ENCODE results near the gene OVOL2. TPM values are rescaled to one million over a fixed set of nuclear protein-coding genes. Genes with fewer than 3 reads are reported as not detected.

Gene OVOL2
- total and polyA plus RNA-seq, 2 experiments from 2014 or later, result 11.2 to 11.5 TPM

- no peaks in the 10 kb centered on the region for H3K9me2 ChIP-seq (ENCODE audit: insufficient read depth)
- Mint-ChIP-seq H3K4me3 (no peak overlapping the region), H3K27ac (no peak overlapping the region), H3K4me1 (peaks cover 6% of the 10 kb centered on the region), H3K9me3 (no peaks in the 10 kb centered on the region), H3K27me3 (ENCODE audit: insufficient read depth, low read depth, poor library complexity) (peaks cover 7% of the 10 kb centered on the region), H3K36me3 (ENCODE audit: low read depth) (peaks cover 30% of the 10 kb centered on the region)
- no peak overlapping the region for H2AFZ ChIP-seq
- no peaks in the 10 kb centered on the region for H3K79me2 ChIP-seq (replicated peaks; ENCODE audit: insufficient read depth)
- H3K27me3 ChIP-seq (ENCODE audit: insufficient read depth), result no peaks in the 10 kb centered on the region
- H3K4me2 ChIP-seq, result no peak overlapping the region
- H4K20me1 ChIP-seq (replicated peaks; ENCODE audit: insufficient read depth), result no peaks in the 10 kb centered on the region; the same call in 1 of the 2 replicates
- H3K36me3 ChIP-seq (ENCODE audit: insufficient read depth), result no peaks in the 10 kb centered on the region
- no peaks in the 10 kb centered on the region for H3F3A ChIP-seq (replicated peaks; ENCODE audit: low read depth)
- H3K27ac ChIP-seq (ENCODE audit: low read depth), result no peak overlapping the region
- TF ChIP-seq ZNF114 (CRISPR knock-in tag; IDR thresholded peaks at IDR 0.05) (no peak), CREB1 (CRISPR knock-in tag; IDR thresholded peaks at IDR 0.05; ENCODE audit: low read depth) (no peak), ETS1 (IDR thresholded peaks at IDR 0.05) (no peak), POLR2AphosphoS5 (IDR thresholded peaks at IDR 0.05; ENCODE audit: low read depth) (no peak)
- TF ChIP-seq, protein P1, sequence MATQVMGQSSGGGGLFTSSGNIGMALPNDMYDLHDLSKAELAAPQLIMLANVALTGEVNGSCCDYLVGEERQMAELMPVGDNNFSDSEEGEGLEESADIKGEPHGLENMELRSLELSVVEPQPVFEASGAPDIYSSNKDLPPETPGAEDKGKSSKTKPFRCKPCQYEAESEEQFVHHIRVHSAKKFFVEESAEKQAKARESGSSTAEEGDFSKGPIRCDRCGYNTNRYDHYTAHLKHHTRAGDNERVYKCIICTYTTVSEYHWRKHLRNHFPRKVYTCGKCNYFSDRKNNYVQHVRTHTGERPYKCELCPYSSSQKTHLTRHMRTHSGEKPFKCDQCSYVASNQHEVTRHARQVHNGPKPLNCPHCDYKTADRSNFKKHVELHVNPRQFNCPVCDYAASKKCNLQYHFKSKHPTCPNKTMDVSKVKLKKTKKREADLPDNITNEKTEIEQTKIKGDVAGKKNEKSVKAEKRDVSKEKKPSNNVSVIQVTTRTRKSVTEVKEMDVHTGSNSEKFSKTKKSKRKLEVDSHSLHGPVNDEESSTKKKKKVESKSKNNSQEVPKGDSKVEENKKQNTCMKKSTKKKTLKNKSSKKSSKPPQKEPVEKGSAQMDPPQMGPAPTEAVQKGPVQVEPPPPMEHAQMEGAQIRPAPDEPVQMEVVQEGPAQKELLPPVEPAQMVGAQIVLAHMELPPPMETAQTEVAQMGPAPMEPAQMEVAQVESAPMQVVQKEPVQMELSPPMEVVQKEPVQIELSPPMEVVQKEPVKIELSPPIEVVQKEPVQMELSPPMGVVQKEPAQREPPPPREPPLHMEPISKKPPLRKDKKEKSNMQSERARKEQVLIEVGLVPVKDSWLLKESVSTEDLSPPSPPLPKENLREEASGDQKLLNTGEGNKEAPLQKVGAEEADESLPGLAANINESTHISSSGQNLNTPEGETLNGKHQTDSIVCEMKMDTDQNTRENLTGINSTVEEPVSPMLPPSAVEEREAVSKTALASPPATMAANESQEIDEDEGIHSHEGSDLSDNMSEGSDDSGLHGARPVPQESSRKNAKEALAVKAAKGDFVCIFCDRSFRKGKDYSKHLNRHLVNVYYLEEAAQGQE (IDR thresholded peaks at IDR 0.05; ENCODE audit: unreplicated experiment), result no peak
- no peaks in the 10 kb centered on the region for H3K4me1 ChIP-seq (ENCODE audit: insufficient read depth)
- no peak for DNase-seq (ENCODE audit: low spot score)
- H3K4me3 ChIP-seq, result no peak overlapping the region
- no peak for ATAC-seq
Observed at GRCh38 chr20:18039063-18039462, 18.7 kb downstream of the OVOL2 start.

- no peak for ATAC-seq
- Histone ChIP-seq H3K4me2 (no peak overlapping the region), H3K9me2 (ENCODE audit: insufficient read depth) (no peaks in the 10 kb centered on the region), H4K20me1 (replicated peaks; ENCODE audit: insufficient read depth) (no peaks in the 10 kb centered on the region; the same call in 1 of the 2 replicates), H3K79me2 (replicated peaks; ENCODE audit: insufficient read depth) (no peaks in the 10 kb centered on the region), H3F3A (replicated peaks; ENCODE audit: low read depth) (0 out of 2 replicates have a peak, but pooled peaks cover 2% of the 10 kb centered on the region), H3K4me1 (ENCODE audit: insufficient read depth) (peaks cover 6% of the 10 kb centered on the region; the same call in 1 of the 2 replicates), H3K4me3 (no peak overlapping the region), H3K27me3 (ENCODE audit: insufficient read depth) (no peaks in the 10 kb centered on the region), H3K27ac (ENCODE audit: low read depth) (no peak overlapping the region), H2AFZ (no peak overlapping the region), H3K36me3 (ENCODE audit: insufficient read depth) (peaks cover 4% of the 10 kb centered on the region; the same call in 1 of the 2 replicates)
- Mint-ChIP-seq H3K27ac (no peak overlapping the region), H3K9me3 (no peaks in the 10 kb centered on the region; the same call in 2 of the 3 replicates), H3K4me3 (no peak overlapping the region), H3K36me3 (ENCODE audit: low read depth) (peaks cover 14% of the 10 kb centered on the region; the same call in 2 of the 3 replicates), H3K4me1 (peaks cover 11% of the 10 kb centered on the region), H3K27me3 (ENCODE audit: insufficient read depth, low read depth, poor library complexity) (peaks cover 4% of the 10 kb centered on the region)
- DNase-seq (ENCODE audit: low spot score), result no peak
- TF ChIP-seq EZH2phosphoT487 (IDR thresholded peaks at IDR 0.05; ENCODE audit: unreplicated experiment) (no peak), NANOG (IDR thresholded peaks at IDR 0.05; ENCODE audit: borderline replicate concordance) (no peak), CREB1 (CRISPR knock-in tag; IDR thresholded peaks at IDR 0.05; ENCODE audit: low read depth) (no peak), ZNF114 (CRISPR knock-in tag; IDR thresholded peaks at IDR 0.05) (no peak), ZNF331 (CRISPR knock-in tag; IDR thresholded peaks at IDR 0.05; ENCODE audit: low read depth) (no peak), JUNB (IDR thresholded peaks at IDR 0.05; ENCODE audit: unreplicated experiment) (no peak)
- TF ChIP-seq, protein P1 (IDR thresholded peaks at IDR 0.05; ENCODE audit: unreplicated experiment), result no peak
Observed at GRCh38 chr20:18034039-18034438, 23.7 kb downstream of the OVOL2 start.
